Neural cell (in vitro differentiated cells): ENCODE data around the gene ANXA5. TPM values are rescaled to one million over a fixed set of nuclear protein-coding genes. Genes with fewer than 3 reads are reported as not detected.

Experiments
- H2AFZ ChIP-seq: fragments of 200-600, 300-800 bp; sonication (generic), shearing (Covaris generic); 2 replicates; pipeline ENCODE4 v1.6.0; 2014; ENCODE audit warnings: low read depth, mild to moderate bottlenecking, antibody characterized with exemption, low read length, moderate library complexity
- H3F3A ChIP-seq: fragments of 200-600 bp; shearing (Covaris generic); 2 replicates; pipeline ENCODE4 v1.6.1; 2016; ENCODE audit warnings: mild to moderate bottlenecking, moderate library complexity, mixed read lengths, antibody characterized with exemption, low read length; ENCODE audit not compliant: insufficient read depth, poor library complexity, severe bottlenecking
- H3K27ac ChIP-seq: fragments of 200-600, 300-800 bp; sonication (generic), shearing (Covaris generic); 2 replicates; pipeline ENCODE4 v1.5.1; 2014; ENCODE audit warnings: mild to moderate bottlenecking, low read length, moderate library complexity
- H3K27me3 ChIP-seq: fragments of 300-800, 200-600 bp; sonication (generic), shearing (Covaris generic); 2 replicates; pipeline ENCODE4 v1.6.0; 2014; ENCODE audit warnings: mild to moderate bottlenecking, low read depth, low read length, moderate library complexity; ENCODE audit not compliant: insufficient read depth
- H3K36me3 ChIP-seq: fragments of 300-800, 200-600 bp; sonication (generic), shearing (Covaris generic); 2 replicates; pipeline ENCODE4 v1.5.1; 2014; ENCODE audit warnings: mild to moderate bottlenecking, antibody characterized with exemption, low read length, moderate library complexity; ENCODE audit not compliant: insufficient read depth
- H3K4me2 ChIP-seq: fragments of 300-800, 200-600 bp; sonication (generic), shearing (Covaris generic); 2 replicates; pipeline ENCODE4 v1.6.0; 2014; ENCODE audit warnings: mild to moderate bottlenecking, low read length
- H3K4me3 ChIP-seq: fragments of 300-800, 200-600 bp; sonication (generic), shearing (Covaris generic); 2 replicates; pipeline ENCODE4 v1.5.1; 2014; ENCODE audit warnings: mild to moderate bottlenecking, low read length, moderate library complexity
- H3K79me2 ChIP-seq: fragments of 200-600 bp; shearing (Covaris generic); replicated peaks from 2 replicates; pipeline ENCODE4 v1.6.0; 2014; ENCODE audit warnings: mild to moderate bottlenecking, low read length, moderate library complexity; ENCODE audit not compliant: insufficient read depth
- H3K9ac ChIP-seq: fragments of 300-800, 200-600 bp; sonication (generic), shearing (Covaris generic); 2 replicates; pipeline ENCODE4 v1.6.1; 2016; ENCODE audit warnings: mild to moderate bottlenecking, low read length, mixed read lengths
- H3K9me2 ChIP-seq: fragments of 200-600 bp; shearing (Covaris generic); 2 replicates; pipeline ENCODE4 v1.6.1; 2016; ENCODE audit warnings: mild to moderate bottlenecking, low read length, mixed read lengths; ENCODE audit not compliant: insufficient read depth
- H3K9me3 ChIP-seq: fragments of 200-600, 300-800 bp; sonication (generic), shearing (Covaris generic); 2 replicates; pipeline ENCODE4 v1.6.1; 2016; ENCODE audit warnings: mild to moderate bottlenecking, mixed run types, low read length, moderate library complexity, mixed read lengths
- H4K20me1 ChIP-seq: fragments of 200-600 bp; shearing (Covaris generic); 2 replicates; pipeline ENCODE4 v1.6.1; 2016; ENCODE audit warnings: mild to moderate bottlenecking, mixed run types; ENCODE audit not compliant: insufficient read depth
- EP300 ChIP-seq: fragments of 450-650 bp; conservative IDR thresholded peaks from 2 replicates; pipeline ENCODE4 v1.6.1; 2014; ENCODE audit warnings: antibody characterized with exemption, mild to moderate bottlenecking, moderate library complexity; ENCODE audit not compliant: poor library complexity, severe bottlenecking
- EZH2 ChIP-seq: fragments of 200-600, 300-800 bp; shearing (Covaris generic), sonication (generic); IDR thresholded peaks from 2 replicates; pipeline ENCODE4 v1.6.1; 2014; ENCODE audit warnings: antibody characterized with exemption, low read length, borderline replicate concordance, mild to moderate bottlenecking; ENCODE audit not compliant: insufficient read depth, poor library complexity, severe bottlenecking
- MXI1 ChIP-seq: fragments of 450-650 bp; conservative IDR thresholded peaks from 2 replicates; pipeline ENCODE4 v1.6.1; 2014; ENCODE audit warnings: antibody characterized with exemption, mild to moderate bottlenecking; ENCODE audit not compliant: poor library complexity, severe bottlenecking
- POLR2AphosphoS5 ChIP-seq: IDR thresholded peaks from 2 replicates; pipeline ENCODE4 v1.6.1; 2012
- RAD21 ChIP-seq: fragments of 450-650 bp; conservative IDR thresholded peaks from 2 replicates; pipeline ENCODE4 v1.6.1; 2014; ENCODE audit warnings: antibody characterized with exemption, mild to moderate bottlenecking, moderate library complexity
- SMC3 ChIP-seq: fragments of 450-650 bp; conservative IDR thresholded peaks from 2 replicates; pipeline ENCODE4 v1.6.1; 2014; ENCODE audit warnings: antibody characterized with exemption, mild to moderate bottlenecking, moderate library complexity; ENCODE audit not compliant: poor library complexity
- TAF1 ChIP-seq: IDR thresholded peaks from 2 replicates; pipeline ENCODE4 v1.6.1; 2012; ENCODE audit warnings: low read depth
- polyA plus RNA-seq: library from polyadenylated mRNA; depleted of rRNA; stranded (reverse); fragments of >200 nt; gene quantifications from 2 replicates; pipeline ENCODE4 v1.2.3, GENCODE V29; 2014
- TF ChIP-seq, protein P1 (sequence below): fragments of 450-650 bp; IDR thresholded peaks from 2 replicates; pipeline ENCODE4 v1.5.1; 2014; ENCODE audit warnings: antibody characterized with exemption, mild to moderate bottlenecking, moderate library complexity; ENCODE audit not compliant: poor library complexity, severe bottlenecking
- TF ChIP-seq, protein P2 (sequence below): IDR thresholded peaks from 2 replicates; pipeline ENCODE4 v1.6.1; 2012; ENCODE audit warnings: borderline replicate concordance

ANXA5 gene
- polyA plus RNA-seq, 1 donor from 2014 or later, result 8.1 TPM

- no peaks in the 10 kb centered on the region for H3K36me3 ChIP-seq
- H3K9me3 ChIP-seq, result no peaks in the 10 kb centered on the region
- H3K27me3 ChIP-seq, result no peaks in the 10 kb centered on the region
- TF ChIP-seq, protein P1, sequence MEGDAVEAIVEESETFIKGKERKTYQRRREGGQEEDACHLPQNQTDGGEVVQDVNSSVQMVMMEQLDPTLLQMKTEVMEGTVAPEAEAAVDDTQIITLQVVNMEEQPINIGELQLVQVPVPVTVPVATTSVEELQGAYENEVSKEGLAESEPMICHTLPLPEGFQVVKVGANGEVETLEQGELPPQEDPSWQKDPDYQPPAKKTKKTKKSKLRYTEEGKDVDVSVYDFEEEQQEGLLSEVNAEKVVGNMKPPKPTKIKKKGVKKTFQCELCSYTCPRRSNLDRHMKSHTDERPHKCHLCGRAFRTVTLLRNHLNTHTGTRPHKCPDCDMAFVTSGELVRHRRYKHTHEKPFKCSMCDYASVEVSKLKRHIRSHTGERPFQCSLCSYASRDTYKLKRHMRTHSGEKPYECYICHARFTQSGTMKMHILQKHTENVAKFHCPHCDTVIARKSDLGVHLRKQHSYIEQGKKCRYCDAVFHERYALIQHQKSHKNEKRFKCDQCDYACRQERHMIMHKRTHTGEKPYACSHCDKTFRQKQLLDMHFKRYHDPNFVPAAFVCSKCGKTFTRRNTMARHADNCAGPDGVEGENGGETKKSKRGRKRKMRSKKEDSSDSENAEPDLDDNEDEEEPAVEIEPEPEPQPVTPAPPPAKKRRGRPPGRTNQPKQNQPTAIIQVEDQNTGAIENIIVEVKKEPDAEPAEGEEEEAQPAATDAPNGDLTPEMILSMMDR, result no peak
- TF ChIP-seq SMC3, result no peak
- no peak for TF ChIP-seq RAD21
- TF ChIP-seq EP300, result no peak
- no peak for TF ChIP-seq MXI1
- TF ChIP-seq, protein P2, sequence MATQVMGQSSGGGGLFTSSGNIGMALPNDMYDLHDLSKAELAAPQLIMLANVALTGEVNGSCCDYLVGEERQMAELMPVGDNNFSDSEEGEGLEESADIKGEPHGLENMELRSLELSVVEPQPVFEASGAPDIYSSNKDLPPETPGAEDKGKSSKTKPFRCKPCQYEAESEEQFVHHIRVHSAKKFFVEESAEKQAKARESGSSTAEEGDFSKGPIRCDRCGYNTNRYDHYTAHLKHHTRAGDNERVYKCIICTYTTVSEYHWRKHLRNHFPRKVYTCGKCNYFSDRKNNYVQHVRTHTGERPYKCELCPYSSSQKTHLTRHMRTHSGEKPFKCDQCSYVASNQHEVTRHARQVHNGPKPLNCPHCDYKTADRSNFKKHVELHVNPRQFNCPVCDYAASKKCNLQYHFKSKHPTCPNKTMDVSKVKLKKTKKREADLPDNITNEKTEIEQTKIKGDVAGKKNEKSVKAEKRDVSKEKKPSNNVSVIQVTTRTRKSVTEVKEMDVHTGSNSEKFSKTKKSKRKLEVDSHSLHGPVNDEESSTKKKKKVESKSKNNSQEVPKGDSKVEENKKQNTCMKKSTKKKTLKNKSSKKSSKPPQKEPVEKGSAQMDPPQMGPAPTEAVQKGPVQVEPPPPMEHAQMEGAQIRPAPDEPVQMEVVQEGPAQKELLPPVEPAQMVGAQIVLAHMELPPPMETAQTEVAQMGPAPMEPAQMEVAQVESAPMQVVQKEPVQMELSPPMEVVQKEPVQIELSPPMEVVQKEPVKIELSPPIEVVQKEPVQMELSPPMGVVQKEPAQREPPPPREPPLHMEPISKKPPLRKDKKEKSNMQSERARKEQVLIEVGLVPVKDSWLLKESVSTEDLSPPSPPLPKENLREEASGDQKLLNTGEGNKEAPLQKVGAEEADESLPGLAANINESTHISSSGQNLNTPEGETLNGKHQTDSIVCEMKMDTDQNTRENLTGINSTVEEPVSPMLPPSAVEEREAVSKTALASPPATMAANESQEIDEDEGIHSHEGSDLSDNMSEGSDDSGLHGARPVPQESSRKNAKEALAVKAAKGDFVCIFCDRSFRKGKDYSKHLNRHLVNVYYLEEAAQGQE, result no peak
- TF ChIP-seq POLR2AphosphoS5, result no peak
- no peak for TF ChIP-seq EZH2
- TF ChIP-seq TAF1, result no peak
- no peak overlapping the region for H3K27ac ChIP-seq
- no peaks in the 10 kb centered on the region for H3K79me2 ChIP-seq
- no peak overlapping the region for H3K9ac ChIP-seq
- H4K20me1 ChIP-seq, result no peaks in the 10 kb centered on the region
- H3K9me2 ChIP-seq, result no peaks in the 10 kb centered on the region
- no peaks in the 10 kb centered on the region for H3F3A ChIP-seq
- no peak overlapping the region for H3K4me2 ChIP-seq
- H2AFZ ChIP-seq, result no peak overlapping the region
- H3K4me3 ChIP-seq, result no peak overlapping the region
Measured at GRCh38 chr4:121741751-121742150, 45.0 kb upstream of the ANXA5 start.

GRCh38 chr4:121740796-121741409 lies 44.1 kb upstream of the ANXA5 start:
- Histone ChIP-seq H3K9me3 (no peaks in the 10 kb centered on the region), H3K27me3 (no peaks in the 10 kb centered on the region), H3K4me3 (no peak overlapping the region), H3K79me2 (no peaks in the 10 kb centered on the region), H3F3A (no peaks in the 10 kb centered on the region), H4K20me1 (no peaks in the 10 kb centered on the region), H2AFZ (no peak overlapping the region), H3K36me3 (no peaks in the 10 kb centered on the region), H3K27ac (no peak overlapping the region), H3K4me2 (no peak overlapping the region), H3K9ac (no peak overlapping the region), H3K9me2 (no peaks in the 10 kb centered on the region)
- TF ChIP-seq POLR2AphosphoS5 (no peak), TAF1 (no peak), SMC3 (no peak), EZH2 (no peak), EP300 (no peak), RAD21 (no peak), MXI1 (no peak)
- TF ChIP-seq, protein P2, result no peak
- TF ChIP-seq, protein P1, result no peak
